HepG2 (cell line): ENCODE data around the gene EXOSC7. TPM values are rescaled to one million over a fixed set of nuclear protein-coding genes. Genes with fewer than 3 reads are reported as not detected.

Experiments used
- ATAC-seq: fragments of 200-7000 bp; cut with Tn5 transposase; 3 replicates; pipeline ENCODE4 v1.9.1; 2020; ENCODE audit warnings: mild to moderate bottlenecking, moderate library complexity
- BruUV-seq: library from RNA; stranded (reverse); fragments of 400-500 nt; replicated peaks from 2 replicates; lab custom pipeline; 2021; lab: Mats Ljungman, UMichigan
- CTCF ChIA-PET: fragments of 300-600 bp; formaldehyde crosslinking; extraction: SDS; loops from one replicate; lab custom pipeline; 2021; ENCODE audit warnings: low total read pairs, inconsistent platforms, low intra/inter-chr PET ratio; lab: Yijun Ruan, JAX
- POLR2A ChIA-PET: fragments of 350-600 bp; sonication (Branson Sonifier 250); formaldehyde crosslinking; loops from one replicate; lab custom pipeline; 2020; ENCODE audit warnings: antibody characterized with exemption, inconsistent platforms; lab: Yijun Ruan, JAX
- DNase-seq: peaks from one replicate; pipeline ENCODE4 v3.0.0-alpha.2; 2015; ENCODE audit warnings: low spot score
- FAIRE-seq: peaks from 3 replicates; lab custom pipeline; 2011; peaks lifted over from hg19 to GRCh38; lab: Jason Lieb, UNC
- H2AFZ ChIP-seq: one replicate; pipeline ENCODE4 v1.6.1; 2011; ENCODE audit warnings: low read length, inconsistent platforms
- H3K27ac ChIP-seq: fragments of 300-600 bp; 3 replicates; pipeline ENCODE4 v1.8.0; 2011; ENCODE audit warnings: mixed run types, mild to moderate bottlenecking, mixed read lengths, low read length, inconsistent platforms; ENCODE audit not compliant: insufficient read depth; ENCODE audit errors: extremely low read length
- H3K27me3 ChIP-seq, 2 experiments: fragments of 200-600 bp in 1 of 2; 2 replicates in 1 of 2; 3 replicates in 1 of 2; pipeline versions ENCODE4 v1.6.0 to v1.8.0; 2011; ENCODE audit warnings: low read length in 2 of 2, mild to moderate bottlenecking in 2 of 2, moderate library complexity in 2 of 2, inconsistent platforms in 1 of 2; ENCODE audit not compliant: insufficient read depth in 2 of 2, control insufficient read depth in 1 of 2
- H3K36me3 ChIP-seq, 2 experiments: fragments of 200-600 bp in 1 of 2; replicated peaks in 1 of 2; 2 replicates in 1 of 2; 3 replicates in 1 of 2; pipeline versions ENCODE4 v1.5.1 to v1.8.0; 2011; ENCODE audit warnings: low read length in 2 of 2, inconsistent platforms in 1 of 2; ENCODE audit not compliant: insufficient read depth in 2 of 2, control insufficient read depth in 1 of 2
- H3K4me1 ChIP-seq: 2 replicates; pipeline ENCODE4 v1.5.1; 2012; ENCODE audit warnings: low read length, inconsistent platforms; ENCODE audit not compliant: insufficient read depth
- H3K4me2 ChIP-seq: 2 replicates; pipeline ENCODE4 v1.6.0; 2011; ENCODE audit warnings: low read depth, low read length, inconsistent platforms
- H3K4me3 ChIP-seq, 3 experiments: fragments of 200-600 bp in 1 of 3; sonication (generic), shearing (Covaris generic) in 1 of 3; replicated peaks in 1 of 3; 2 replicates each; pipeline ENCODE4 v1.5.1; 2011 to 2016; ENCODE audit warnings: low read length in 3 of 3, inconsistent platforms in 2 of 3, low read depth in 2 of 3, mild to moderate bottlenecking in 2 of 3, control low read depth in 1 of 3, mixed read lengths in 1 of 3; ENCODE audit not compliant: insufficient read depth in 1 of 3
- H3K79me2 ChIP-seq: one replicate; pipeline ENCODE4 v1.6.1; 2011; ENCODE audit warnings: low read length, inconsistent platforms; ENCODE audit not compliant: insufficient read depth
- H3K9ac ChIP-seq: 2 replicates; pipeline ENCODE4 v1.6.0; 2011; ENCODE audit warnings: mild to moderate bottlenecking, low read depth, low read length, inconsistent platforms; ENCODE audit not compliant: insufficient read depth
- H3K9me3 ChIP-seq: 2 replicates; pipeline ENCODE4 v1.5.1; 2012; ENCODE audit warnings: mild to moderate bottlenecking, low read length
- H4K20me1 ChIP-seq: 2 replicates; pipeline ENCODE4 v1.6.0; 2011; ENCODE audit warnings: inconsistent platforms, mild to moderate bottlenecking, low read length, moderate library complexity; ENCODE audit not compliant: insufficient read depth
- CHD2 ChIP-seq: IDR thresholded peaks from 2 replicates; pipeline ENCODE4 v1.6.1; 2011; ENCODE audit warnings: low read depth, low read length, improper control_type of control experiment
- GABPA ChIP-seq, 2 experiments: IDR thresholded peaks; 2 replicates each; pipeline ENCODE4 v1.6.1; 2011 to 2016; ENCODE audit warnings: low read depth in 2 of 2, low read length in 1 of 2, missing biosample characterization in 1 of 2, missing genetic modification characterization in 1 of 2
- HNF4A ChIP-seq: sonication (generic); formaldehyde crosslinking; IDR thresholded peaks from 2 replicates; pipeline ENCODE4 v1.4.0; 2020; ENCODE audit warnings: missing genetic modification reagents
- HNRNPH1 ChIP-seq: fragments of 200-400 bp; formaldehyde crosslinking; optimal IDR thresholded peaks from 2 replicates; pipeline ENCODE3; 2017; ENCODE audit warnings: mild to moderate bottlenecking, low read depth, low read length
- SIX4 ChIP-seq: sonication (generic); formaldehyde crosslinking; IDR thresholded peaks from 2 replicates; pipeline ENCODE4 v1.4.0; 2020; ENCODE audit warnings: missing genetic modification reagents
- SRF ChIP-seq: IDR thresholded peaks from 2 replicates; pipeline ENCODE4 v1.6.1; 2011; ENCODE audit warnings: mild to moderate bottlenecking, low read depth, low read length, moderate library complexity
- ZEB1 ChIP-seq: IDR thresholded peaks from 2 replicates; pipeline ENCODE4 v1.6.1; 2012; ENCODE audit warnings: mild to moderate bottlenecking, low read depth, inconsistent platforms; ENCODE audit not compliant: insufficient replicate concordance
- ZNF160 ChIP-seq: sonication (generic); formaldehyde crosslinking; IDR thresholded peaks from 2 replicates; pipeline ENCODE4 v1.8.0; 2022; ENCODE audit warnings: mild to moderate bottlenecking, inconsistent platforms, missing genetic modification reagents
- ZNF790 ChIP-seq: sonication (generic); formaldehyde crosslinking; IDR thresholded peaks from 2 replicates; pipeline ENCODE4 v1.8.0; 2022; ENCODE audit warnings: missing genetic modification reagents, mild to moderate bottlenecking, borderline replicate concordance
- WGBS: methylation state at CpG from one replicate; pipeline ENCODE4 v1.1.6; 2017; ENCODE audit warnings: low lambda C conversion rate; 5-methylcytosine and 5-hydroxymethylcytosine counted together
- in situ Hi-C: cut with HindIII; loops from 2 replicates; pipeline ENCODE4 v1.10.0; 2017; ENCODE audit warnings: low pct_unique_long_range_greater_than_20kb; ENCODE audit not compliant: extremely low pct_ligation_motif_present
- intact Hi-C: fragments of 100-400 bp; cut with micrococcal nuclease; formaldehyde crosslinking; loops from one replicate; pipeline ENCODE4 v1.10.0; 2022; ENCODE audit not compliant: unreplicated experiment
- polyA plus RNA-seq, 8 experiments: library from polyadenylated mRNA; depleted of rRNA in 3 of 8; stranded (reverse) in 7 of 8; unstranded in 1 of 8; fragments of >200 nt; fragmentation: Illumina TruSeq in 4 of 8; extraction: Trizol in 4 of 8; gene quantifications; 2 replicates each; pipeline versions ENCODE4 v1.2.1 to v1.2.3, GENCODE V29; 2011 to 2016; ENCODE audit warnings: low read depth in 4 of 8, missing spikeins in 1 of 8, mixed read lengths in 1 of 8; ENCODE audit not compliant: insufficient read depth in 1 of 8
- total RNA-seq, 5 experiments: library from RNA; depleted of rRNA; stranded (reverse); fragments of >200 nt; fragmentation: Illumina TruSeq; extraction: Trizol; gene quantifications; 2 replicates each; pipeline ENCODE4 v1.2.3, GENCODE V29; 2016; ENCODE audit warnings: low read depth in 1 of 5
- TF ChIP-seq, protein P1 (sequence below): sonication (generic); formaldehyde crosslinking; IDR thresholded peaks from 2 replicates; pipeline ENCODE4 v1.4.0; 2020; ENCODE audit warnings: missing genetic modification reagents
- TF ChIP-seq, protein P2 (sequence below): sonication (generic); formaldehyde crosslinking; IDR thresholded peaks from 2 replicates; pipeline ENCODE4 v1.8.1; 2022; ENCODE audit warnings: mild to moderate bottlenecking, missing genetic modification reagents
- TF ChIP-seq, protein P3 (sequence below): sonication (generic); formaldehyde crosslinking; IDR thresholded peaks from 2 replicates; pipeline ENCODE4 v1.4.0; 2020; ENCODE audit warnings: missing genetic modification reagents
- TF ChIP-seq, protein P4 (sequence below): sonication (generic); formaldehyde crosslinking; IDR thresholded peaks from 2 replicates; pipeline ENCODE4 v1.4.0; 2020; ENCODE audit warnings: missing genetic modification reagents, borderline replicate concordance

Gene EXOSC7
- total and polyA plus RNA-seq, 2 of the 13 experiments (the other 11 are each of a cell fraction or from before 2014, with no cell fraction given): 68.3 to 74.7 TPM

DNA sequence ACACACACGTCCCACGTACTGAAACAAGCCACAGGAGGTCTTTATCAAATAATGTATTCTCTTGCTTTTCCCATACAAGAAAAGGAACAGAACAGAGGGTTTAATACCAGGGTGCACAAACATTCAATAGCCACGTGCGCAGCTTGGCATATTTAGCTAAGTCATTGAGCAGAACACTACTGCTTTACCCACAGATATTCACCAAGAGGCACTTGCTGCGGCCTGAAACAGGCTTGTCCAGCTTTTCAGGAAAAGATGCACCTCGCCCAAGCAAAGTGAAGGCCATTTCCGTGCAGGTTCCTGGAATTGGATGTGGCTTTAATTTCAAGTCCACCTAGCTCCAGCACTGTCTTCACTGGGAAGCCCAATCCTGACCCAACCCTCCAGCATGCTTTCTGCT lies 17.7 kb upstream of the EXOSC7 start:
- no peak overlapping the region for H3K4me2 ChIP-seq
- H2AFZ ChIP-seq: no peak overlapping the region
- no peaks in the 10 kb centered on the region for H4K20me1 ChIP-seq
- H3K79me2 ChIP-seq: peaks cover 18% of the 10 kb centered on the region
- no peaks in the 10 kb centered on the region for H3K9me3 ChIP-seq
- TF ChIP-seq, protein P1, sequence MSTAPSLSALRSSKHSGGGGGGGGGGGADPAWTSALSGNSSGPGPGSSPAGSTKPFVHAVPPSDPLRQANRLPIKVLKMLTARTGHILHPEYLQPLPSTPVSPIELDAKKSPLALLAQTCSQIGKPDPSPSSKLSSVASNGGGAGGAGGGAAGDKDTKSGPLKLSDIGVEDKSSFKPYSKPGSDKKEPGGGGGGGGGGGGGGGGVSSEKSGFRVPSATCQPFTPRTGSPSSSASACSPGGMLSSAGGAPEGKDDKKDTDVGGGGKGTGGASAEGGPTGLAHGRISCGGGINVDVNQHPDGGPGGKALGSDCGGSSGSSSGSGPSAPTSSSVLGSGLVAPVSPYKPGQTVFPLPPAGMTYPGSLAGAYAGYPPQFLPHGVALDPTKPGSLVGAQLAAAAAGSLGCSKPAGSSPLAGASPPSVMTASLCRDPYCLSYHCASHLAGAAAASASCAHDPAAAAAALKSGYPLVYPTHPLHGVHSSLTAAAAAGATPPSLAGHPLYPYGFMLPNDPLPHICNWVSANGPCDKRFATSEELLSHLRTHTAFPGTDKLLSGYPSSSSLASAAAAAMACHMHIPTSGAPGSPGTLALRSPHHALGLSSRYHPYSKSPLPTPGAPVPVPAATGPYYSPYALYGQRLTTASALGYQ: no peak
- TF ChIP-seq HNRNPH1 (no peak), SRF (no peak), ZEB1 (no peak), SIX4 (CRISPR knock-in tag) (no peak), HNF4A (no peak), ZNF160 (CRISPR knock-in tag) (no peak), ZNF790 (CRISPR knock-in tag) (no peak), GABPA (IDR thresholded peaks at IDR 0.05; ENCODE audit: low read depth, low read length) (no peak), GABPA (CRISPR knock-in tag; IDR thresholded peaks at IDR 0.05; ENCODE audit: low read depth) (no peak), CHD2 (no peak)
- TF ChIP-seq, protein P2, sequence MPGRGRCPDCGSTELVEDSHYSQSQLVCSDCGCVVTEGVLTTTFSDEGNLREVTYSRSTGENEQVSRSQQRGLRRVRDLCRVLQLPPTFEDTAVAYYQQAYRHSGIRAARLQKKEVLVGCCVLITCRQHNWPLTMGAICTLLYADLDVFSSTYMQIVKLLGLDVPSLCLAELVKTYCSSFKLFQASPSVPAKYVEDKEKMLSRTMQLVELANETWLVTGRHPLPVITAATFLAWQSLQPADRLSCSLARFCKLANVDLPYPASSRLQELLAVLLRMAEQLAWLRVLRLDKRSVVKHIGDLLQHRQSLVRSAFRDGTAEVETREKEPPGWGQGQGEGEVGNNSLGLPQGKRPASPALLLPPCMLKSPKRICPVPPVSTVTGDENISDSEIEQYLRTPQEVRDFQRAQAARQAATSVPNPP (CRISPR knock-in tag): no peak
- TF ChIP-seq, protein P3, sequence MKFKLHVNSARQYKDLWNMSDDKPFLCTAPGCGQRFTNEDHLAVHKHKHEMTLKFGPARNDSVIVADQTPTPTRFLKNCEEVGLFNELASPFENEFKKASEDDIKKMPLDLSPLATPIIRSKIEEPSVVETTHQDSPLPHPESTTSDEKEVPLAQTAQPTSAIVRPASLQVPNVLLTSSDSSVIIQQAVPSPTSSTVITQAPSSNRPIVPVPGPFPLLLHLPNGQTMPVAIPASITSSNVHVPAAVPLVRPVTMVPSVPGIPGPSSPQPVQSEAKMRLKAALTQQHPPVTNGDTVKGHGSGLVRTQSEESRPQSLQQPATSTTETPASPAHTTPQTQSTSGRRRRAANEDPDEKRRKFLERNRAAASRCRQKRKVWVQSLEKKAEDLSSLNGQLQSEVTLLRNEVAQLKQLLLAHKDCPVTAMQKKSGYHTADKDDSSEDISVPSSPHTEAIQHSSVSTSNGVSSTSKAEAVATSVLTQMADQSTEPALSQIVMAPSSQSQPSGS (CRISPR knock-in tag): no peak
- TF ChIP-seq, protein P4, sequence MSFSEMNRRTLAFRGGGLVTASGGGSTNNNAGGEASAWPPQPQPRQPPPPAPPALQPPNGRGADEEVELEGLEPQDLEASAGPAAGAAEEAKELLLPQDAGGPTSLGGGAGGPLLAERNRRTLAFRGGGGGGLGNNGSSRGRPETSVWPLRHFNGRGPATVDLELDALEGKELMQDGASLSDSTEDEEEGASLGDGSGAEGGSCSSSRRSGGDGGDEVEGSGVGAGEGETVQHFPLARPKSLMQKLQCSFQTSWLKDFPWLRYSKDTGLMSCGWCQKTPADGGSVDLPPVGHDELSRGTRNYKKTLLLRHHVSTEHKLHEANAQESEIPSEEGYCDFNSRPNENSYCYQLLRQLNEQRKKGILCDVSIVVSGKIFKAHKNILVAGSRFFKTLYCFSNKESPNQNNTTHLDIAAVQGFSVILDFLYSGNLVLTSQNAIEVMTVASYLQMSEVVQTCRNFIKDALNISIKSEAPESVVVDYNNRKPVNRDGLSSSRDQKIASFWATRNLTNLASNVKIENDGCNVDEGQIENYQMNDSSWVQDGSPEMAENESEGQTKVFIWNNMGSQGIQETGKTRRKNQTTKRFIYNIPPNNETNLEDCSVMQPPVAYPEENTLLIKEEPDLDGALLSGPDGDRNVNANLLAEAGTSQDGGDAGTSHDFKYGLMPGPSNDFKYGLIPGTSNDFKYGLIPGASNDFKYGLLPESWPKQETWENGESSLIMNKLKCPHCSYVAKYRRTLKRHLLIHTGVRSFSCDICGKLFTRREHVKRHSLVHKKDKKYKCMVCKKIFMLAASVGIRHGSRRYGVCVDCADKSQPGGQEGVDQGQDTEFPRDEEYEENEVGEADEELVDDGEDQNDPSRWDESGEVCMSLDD: no peak
- H3K36me3 ChIP-seq: peaks cover 14 to 26% of the 10 kb centered on the region in 2 experiments; a peak in 4 of 5 replicates
- WGBS: 97% methylated on average over 5 of the region's 7 CpGs
- peaks cover 19% of the 10 kb centered on the region for H3K4me1 ChIP-seq
- H3K27ac ChIP-seq: no peak overlapping the region
- no peak overlapping the region for H3K4me3 ChIP-seq
- ATAC-seq (no peak), DNase-seq (no peak), FAIRE-seq (no peak)
- BruUV-seq: no TSS peak
- in situ Hi-C loops: no loop called here
- no peaks in the 10 kb centered on the region for H3K27me3 ChIP-seq
- no peak overlapping the region for H3K9ac ChIP-seq
- ChIA-PET CTCF (no interaction called here), POLR2A (no interaction called here)
- intact Hi-C loops: no loop called here
